ENCODE measurements around the gene HIPK2.

The HIPK2 gene

GRCh38 chr7:139732471-139733167 lies 45.2 kb downstream of the HIPK2 start:
- DNase-seq, result no peak

- DNase-seq, result no peak
Measured at GRCh38 chr7:139731802-139732470, 45.9 kb downstream of the HIPK2 start.

- no peak for DNase-seq
Measured at GRCh38 chr7:139730746-139731612, 46.8 kb downstream of the HIPK2 start.

- no peak for DNase-seq
Measured at GRCh38 chr7:139728203-139728602, 49.6 kb downstream of the HIPK2 start.

- no peak for DNase-seq
Measured at GRCh38 chr7:139727151-139727705, 50.6 kb downstream of the HIPK2 start.

GRCh38 chr7:139726485-139726869 lies 51.3 kb downstream of the HIPK2 start:
- no peak for DNase-seq

- DNase-seq, result no peak
Measured at GRCh38 chr7:139725858-139726484, 51.8 kb downstream of the HIPK2 start.

- DNase-seq, result no peak
Measured at GRCh38 chr7:139725077-139725476, 52.7 kb downstream of the HIPK2 start.

GRCh38 chr7:139722604-139723003 lies 55.2 kb downstream of the HIPK2 start:
- no peak for DNase-seq

GRCh38 chr7:139721821-139722220 lies 56.0 kb downstream of the HIPK2 start:
- no peak for DNase-seq

- DNase-seq, result no peak
Measured at GRCh38 chr7:139721417-139721816, 56.4 kb downstream of the HIPK2 start.

GRCh38 chr7:139720705-139721231 lies 57.0 kb downstream of the HIPK2 start:
- no peak for DNase-seq

GRCh38 chr7:139720186-139720585 lies 57.6 kb downstream of the HIPK2 start:
- no peak for DNase-seq

- no peak for DNase-seq
Measured at GRCh38 chr7:139718859-139719258, 58.9 kb downstream of the HIPK2 start.

- DNase-seq, result no peak
Measured at GRCh38 chr7:139718141-139718540, 59.7 kb downstream of the HIPK2 start.

GRCh38 chr7:139716156-139716942 lies 61.4 kb downstream of the HIPK2 start:
- DNase-seq, result no peak

- DNase-seq, result no peak
Measured at GRCh38 chr7:139715194-139715815, 62.5 kb downstream of the HIPK2 start.

GRCh38 chr7:139714163-139714901 lies 63.5 kb downstream of the HIPK2 start:
- DNase-seq, result no peak

GRCh38 chr7:139713526-139714162 lies 64.2 kb downstream of the HIPK2 start:
- no peak for DNase-seq

- DNase-seq, result no peak
Measured at GRCh38 chr7:139713061-139713460, 64.7 kb downstream of the HIPK2 start.

Measured in NCI-H1436 (cell line).